ENCODE data around the gene ITSN1. TPM values are rescaled to one million over a fixed set of nuclear protein-coding genes. Genes with fewer than 3 reads are reported as not detected.

The ITSN1 gene
- total and polyA plus RNA-seq, 2 of the 13 experiments (the other 11 are each of a cell fraction or from before 2014, with no cell fraction given) = 26.1 to 33.8 TPM

DNA sequence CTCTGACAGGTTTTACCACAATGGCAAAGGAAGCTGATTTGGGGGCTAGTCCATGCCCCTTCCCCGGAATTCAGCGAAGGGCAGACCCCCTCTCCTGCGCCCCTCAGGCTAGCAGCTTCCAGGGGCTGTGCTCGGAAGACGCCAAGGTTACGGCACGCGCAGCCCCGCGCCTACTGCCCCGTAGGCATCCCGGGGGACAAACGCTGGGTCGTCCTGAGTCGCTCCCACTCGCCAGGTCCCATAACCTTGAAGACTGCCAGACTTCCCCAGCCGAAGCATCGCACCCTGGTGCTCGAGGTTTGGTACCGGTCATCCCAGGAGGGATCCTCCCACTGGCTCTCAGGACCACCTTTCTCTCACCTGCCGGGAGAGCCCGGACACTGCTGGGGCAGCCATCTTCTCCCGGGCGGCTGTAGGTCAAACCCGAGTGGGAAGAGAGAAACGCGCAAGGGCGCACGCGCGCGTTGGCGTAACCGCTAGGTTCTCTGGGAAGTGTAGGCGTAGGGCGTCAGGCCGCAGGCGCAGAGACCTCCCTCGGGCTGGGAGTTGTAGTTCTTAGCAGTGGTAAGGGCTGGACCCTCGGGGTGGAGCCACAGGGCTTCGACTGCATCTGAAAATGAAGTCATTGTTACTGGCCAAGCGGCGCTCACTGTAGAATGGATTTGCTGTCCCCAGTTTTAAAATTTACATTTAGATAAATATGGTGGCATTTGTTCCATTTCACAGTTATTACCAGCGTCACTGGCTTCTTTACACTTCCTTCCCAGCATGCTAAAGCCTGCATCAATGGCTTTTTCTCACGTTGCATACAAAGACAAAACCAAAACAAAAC lies 273.3 kb downstream of the ITSN1 start, which contains the start of gene ATP5PO (continued):
- no peak for TF ChIP-seq SP2 (CRISPR knock-in tag; IDR thresholded peaks at IDR 0.05)
- no peak for TF ChIP-seq ZNF616 (CRISPR knock-in tag; IDR thresholded peaks at IDR 0.05; ENCODE audit: low read depth)
- no peak for TF ChIP-seq TCF12 (IDR thresholded peaks at IDR 0.05)
- TF ChIP-seq TCF12 (CRISPR knock-in tag; IDR thresholded peaks at IDR 0.05) = no peak
- TF ChIP-seq MEIS1 (CRISPR knock-in tag; IDR thresholded peaks at IDR 0.05; ENCODE audit: borderline replicate concordance) = no peak
- 0 out of 2 replicates have a peak, but pooled peaks have one; percentile 51 for TF ChIP-seq HNRNPL (IDR thresholded peaks at IDR 0.05; ENCODE audit: low read depth, low read length)
- no peak for TF ChIP-seq PAWR (CRISPR knock-in tag; IDR thresholded peaks at IDR 0.05; ENCODE audit: borderline replicate concordance)
- peak; percentile 73 for TF ChIP-seq MEF2D (CRISPR knock-in tag; IDR thresholded peaks at IDR 0.05)
- TF ChIP-seq, protein P1, sequence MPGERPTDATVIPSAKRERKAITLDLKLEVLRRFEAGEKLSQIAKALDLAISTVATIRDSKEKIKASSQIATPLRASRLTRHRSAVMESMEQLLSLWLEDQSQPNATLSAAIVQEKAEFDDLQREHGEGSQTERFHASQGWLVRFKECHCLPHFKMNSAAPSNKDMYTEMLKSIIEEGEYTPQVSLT (CRISPR knock-in tag; IDR thresholded peaks at IDR 0.05; ENCODE audit: borderline replicate concordance, low read depth) = no peak
- no peak for TF ChIP-seq FOXM1 (CRISPR knock-in tag; IDR thresholded peaks at IDR 0.05)
- TF ChIP-seq SSRP1 (CRISPR knock-in tag; IDR thresholded peaks at IDR 0.05) = no peak
- no peak for TF ChIP-seq MEIS2 (CRISPR knock-in tag; IDR thresholded peaks at IDR 0.05)
- no peak for TF ChIP-seq ZBTB8A (CRISPR knock-in tag; IDR thresholded peaks at IDR 0.05; ENCODE audit: borderline replicate concordance, low read depth)
- TF ChIP-seq FLYWCH1 (CRISPR knock-in tag; IDR thresholded peaks at IDR 0.05) = no peak
- TF ChIP-seq, protein P2, sequence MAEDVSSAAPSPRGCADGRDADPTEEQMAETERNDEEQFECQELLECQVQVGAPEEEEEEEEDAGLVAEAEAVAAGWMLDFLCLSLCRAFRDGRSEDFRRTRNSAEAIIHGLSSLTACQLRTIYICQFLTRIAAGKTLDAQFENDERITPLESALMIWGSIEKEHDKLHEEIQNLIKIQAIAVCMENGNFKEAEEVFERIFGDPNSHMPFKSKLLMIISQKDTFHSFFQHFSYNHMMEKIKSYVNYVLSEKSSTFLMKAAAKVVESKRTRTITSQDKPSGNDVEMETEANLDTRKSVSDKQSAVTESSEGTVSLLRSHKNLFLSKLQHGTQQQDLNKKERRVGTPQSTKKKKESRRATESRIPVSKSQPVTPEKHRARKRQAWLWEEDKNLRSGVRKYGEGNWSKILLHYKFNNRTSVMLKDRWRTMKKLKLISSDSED (CRISPR knock-in tag; IDR thresholded peaks at IDR 0.05) = no peak
- TF ChIP-seq KAT7 (CRISPR knock-in tag; IDR thresholded peaks at IDR 0.05; ENCODE audit: borderline replicate concordance) = peak; percentile 76
- TF ChIP-seq KLF11 (CRISPR knock-in tag; IDR thresholded peaks at IDR 0.05) = no peak
- TF ChIP-seq, protein P3, sequence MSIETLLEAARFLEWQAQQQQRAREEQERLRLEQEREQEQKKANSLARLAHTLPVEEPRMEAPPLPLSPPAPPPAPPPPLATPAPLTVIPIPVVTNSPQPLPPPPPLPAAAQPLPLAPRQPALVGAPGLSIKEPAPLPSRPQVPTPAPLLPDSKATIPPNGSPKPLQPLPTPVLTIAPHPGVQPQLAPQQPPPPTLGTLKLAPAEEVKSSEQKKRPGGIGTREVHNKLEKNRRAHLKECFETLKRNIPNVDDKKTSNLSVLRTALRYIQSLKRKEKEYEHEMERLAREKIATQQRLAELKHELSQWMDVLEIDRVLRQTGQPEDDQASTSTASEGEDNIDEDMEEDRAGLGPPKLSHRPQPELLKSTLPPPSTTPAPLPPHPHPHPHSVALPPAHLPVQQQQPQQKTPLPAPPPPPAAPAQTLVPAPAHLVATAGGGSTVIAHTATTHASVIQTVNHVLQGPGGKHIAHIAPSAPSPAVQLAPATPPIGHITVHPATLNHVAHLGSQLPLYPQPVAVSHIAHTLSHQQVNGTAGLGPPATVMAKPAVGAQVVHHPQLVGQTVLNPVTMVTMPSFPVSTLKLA (IDR thresholded peaks at IDR 0.05) = no peak
- TF ChIP-seq ZNF230 (CRISPR knock-in tag; IDR thresholded peaks at IDR 0.05) = no peak
- no peak for TF ChIP-seq FOXA1 (IDR thresholded peaks at IDR 0.05)
- no peak for TF ChIP-seq FOXA1 (CRISPR knock-in tag; IDR thresholded peaks at IDR 0.05)
- peak; percentile 73; the same call in 1 of the 2 replicates for TF ChIP-seq ARHGAP35 (CRISPR knock-in tag; IDR thresholded peaks at IDR 0.05; ENCODE audit: borderline replicate concordance)
- TF ChIP-seq, protein P4, sequence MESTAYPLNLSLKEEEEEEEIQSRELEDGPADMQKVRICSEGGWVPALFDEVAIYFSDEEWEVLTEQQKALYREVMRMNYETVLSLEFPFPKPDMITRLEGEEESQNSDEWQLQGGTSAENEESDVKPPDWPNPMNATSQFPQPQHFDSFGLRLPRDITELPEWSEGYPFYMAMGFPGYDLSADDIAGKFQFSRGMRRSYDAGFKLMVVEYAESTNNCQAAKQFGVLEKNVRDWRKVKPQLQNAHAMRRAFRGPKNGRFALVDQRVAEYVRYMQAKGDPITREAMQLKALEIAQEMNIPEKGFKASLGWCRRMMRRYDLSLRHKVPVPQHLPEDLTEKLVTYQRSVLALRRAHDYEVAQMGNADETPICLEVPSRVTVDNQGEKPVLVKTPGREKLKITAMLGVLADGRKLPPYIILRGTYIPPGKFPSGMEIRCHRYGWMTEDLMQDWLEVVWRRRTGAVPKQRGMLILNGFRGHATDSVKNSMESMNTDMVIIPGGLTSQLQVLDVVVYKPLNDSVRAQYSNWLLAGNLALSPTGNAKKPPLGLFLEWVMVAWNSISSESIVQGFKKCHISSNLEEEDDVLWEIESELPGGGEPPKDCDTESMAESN (CRISPR knock-in tag; conservative IDR thresholded peaks at IDR 0.05) = peak; percentile 61; the same call in 1 of the 2 replicates
- TF ChIP-seq, protein P5, sequence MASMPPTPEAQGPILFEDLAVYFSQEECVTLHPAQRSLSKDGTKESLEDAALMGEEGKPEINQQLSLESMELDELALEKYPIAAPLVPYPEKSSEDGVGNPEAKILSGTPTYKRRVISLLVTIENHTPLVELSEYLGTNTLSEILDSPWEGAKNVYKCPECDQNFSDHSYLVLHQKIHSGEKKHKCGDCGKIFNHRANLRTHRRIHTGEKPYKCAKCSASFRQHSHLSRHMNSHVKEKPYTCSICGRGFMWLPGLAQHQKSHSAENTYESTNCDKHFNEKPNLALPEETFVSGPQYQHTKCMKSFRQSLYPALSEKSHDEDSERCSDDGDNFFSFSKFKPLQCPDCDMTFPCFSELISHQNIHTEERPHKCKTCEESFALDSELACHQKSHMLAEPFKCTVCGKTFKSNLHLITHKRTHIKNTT (CRISPR knock-in tag; IDR thresholded peaks at IDR 0.05) = no peak
